GM23338 (cell line): ENCODE data around the gene TXNL4A.

ENCODE experiments used
- CREB1 ChIP-seq: fragments of 250-450 bp; sonication (Bioruptor Pico); IDR thresholded peaks from 2 replicates; pipeline ENCODE4 v1.5.0; 2020; ENCODE audit warnings: low read depth, mild to moderate bottlenecking, moderate library complexity
- CTCF ChIP-seq, 2 experiments: fragments of 200-600 bp in 1 of 2; sonication (generic) in 1 of 2; conservative IDR thresholded peaks; 2 replicates each; pipeline versions ENCODE4 v1.5.1 to v1.6.1; 2016 to 2017; ENCODE audit warnings: antibody characterized with exemption in 2 of 2, low read depth in 2 of 2, mild to moderate bottlenecking in 2 of 2, moderate library complexity in 1 of 2
- EZH2 ChIP-seq: fragments of 200-600 bp; sonication (generic); IDR thresholded peaks from one replicate; pipeline ENCODE4 v1.8.0; 2017; ENCODE audit warnings: antibody characterized with exemption, mild to moderate bottlenecking, low read depth; ENCODE audit not compliant: unreplicated experiment
- JUNB ChIP-seq: IDR thresholded peaks from one replicate; pipeline ENCODE4 v1.6.1; 2016; ENCODE audit warnings: antibody characterized with exemption; ENCODE audit not compliant: unreplicated experiment
- POLR2AphosphoS5 ChIP-seq: IDR thresholded peaks from 2 replicates; pipeline ENCODE4 v1.6.1; 2016; ENCODE audit warnings: antibody characterized with exemption, low read depth
- REST ChIP-seq: IDR thresholded peaks from one replicate; pipeline ENCODE4 v1.6.1; 2018; ENCODE audit warnings: antibody characterized with exemption; ENCODE audit not compliant: unreplicated experiment

- TF ChIP-seq CTCF (conservative IDR thresholded peaks at IDR 0.05; ENCODE audit: low read depth in 2 of 2) = no peak
- TF ChIP-seq EZH2 = no peak
- TF ChIP-seq REST = no peak
- TF ChIP-seq POLR2AphosphoS5 = no peak
- no peak for TF ChIP-seq CREB1
- TF ChIP-seq JUNB = no peak
Observed at GRCh38 chr18:79937103-79937860, 51.1 kb downstream of the TXNL4A start.
